Tibial nerve (tissue), 4 donors: ENCODE results near the gene FBXW8.

Experiments used
- EP300 ChIP-seq, 2 donors: sonication (generic); formaldehyde crosslinking; IDR thresholded peaks; one replicate each; pipeline ENCODE4 v1.6.1; 2017; ENCODE audit warnings: antibody characterized with exemption in 2 of 2, mild to moderate bottlenecking in 1 of 2
- POLR2A ChIP-seq, 2 donors: fragments of 450-650 bp; IDR thresholded peaks; one replicate each; pipeline ENCODE4 v1.6.1; 2017; ENCODE audit warnings: antibody characterized with exemption in 2 of 2, mild to moderate bottlenecking in 2 of 2, moderate library complexity in 2 of 2
- TF ChIP-seq, protein P1 (sequence below), 5 experiments: fragments of 200-600 bp in 3 of 5; fragments of 450-650 bp in 2 of 5; sonication (generic) in 3 of 5; IDR thresholded peaks; one replicate each; pipeline ENCODE4 v1.5.1; 2016 to 2019; ENCODE audit warnings: antibody characterized with exemption in 5 of 5, mild to moderate bottlenecking in 3 of 5, moderate library complexity in 2 of 5

- TF ChIP-seq, protein P1, sequence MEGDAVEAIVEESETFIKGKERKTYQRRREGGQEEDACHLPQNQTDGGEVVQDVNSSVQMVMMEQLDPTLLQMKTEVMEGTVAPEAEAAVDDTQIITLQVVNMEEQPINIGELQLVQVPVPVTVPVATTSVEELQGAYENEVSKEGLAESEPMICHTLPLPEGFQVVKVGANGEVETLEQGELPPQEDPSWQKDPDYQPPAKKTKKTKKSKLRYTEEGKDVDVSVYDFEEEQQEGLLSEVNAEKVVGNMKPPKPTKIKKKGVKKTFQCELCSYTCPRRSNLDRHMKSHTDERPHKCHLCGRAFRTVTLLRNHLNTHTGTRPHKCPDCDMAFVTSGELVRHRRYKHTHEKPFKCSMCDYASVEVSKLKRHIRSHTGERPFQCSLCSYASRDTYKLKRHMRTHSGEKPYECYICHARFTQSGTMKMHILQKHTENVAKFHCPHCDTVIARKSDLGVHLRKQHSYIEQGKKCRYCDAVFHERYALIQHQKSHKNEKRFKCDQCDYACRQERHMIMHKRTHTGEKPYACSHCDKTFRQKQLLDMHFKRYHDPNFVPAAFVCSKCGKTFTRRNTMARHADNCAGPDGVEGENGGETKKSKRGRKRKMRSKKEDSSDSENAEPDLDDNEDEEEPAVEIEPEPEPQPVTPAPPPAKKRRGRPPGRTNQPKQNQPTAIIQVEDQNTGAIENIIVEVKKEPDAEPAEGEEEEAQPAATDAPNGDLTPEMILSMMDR (IDR thresholded peaks at IDR 0.05), result no peak
- TF ChIP-seq EP300 (IDR thresholded peaks at IDR 0.05) (no peak), POLR2A (IDR thresholded peaks at IDR 0.05) (no peak)
These were observed 107.9 kb downstream of the FBXW8 start for GRCh38 chr12:117018685-117019084.
